IMR-90 (cell line): ENCODE results near the gene RFTN1. TPM values are rescaled to one million over a fixed set of nuclear protein-coding genes. Genes with fewer than 3 reads are reported as not detected.

ENCODE experiments used
- ATAC-seq: fragments of 200-7000 bp; cut with Tn5 transposase; 2 replicates; pipeline ENCODE4 v1.9.1; 2020; ENCODE audit warnings: low read depth, mild to moderate bottlenecking, moderate library complexity
- BruUV-seq: library from RNA; stranded (reverse); fragments of 400-500 nt; replicated peaks from 2 replicates; lab custom pipeline; 2021; lab: Mats Ljungman, UMichigan
- CTCF ChIA-PET: fragments of 300-600 bp; formaldehyde crosslinking; extraction: SDS; loops from one replicate; lab custom pipeline; 2021; ENCODE audit warnings: antibody characterized with exemption; lab: Yijun Ruan, JAX
- POLR2A ChIA-PET: fragments of 300-600 bp; sonication (Branson Sonifier 250); formaldehyde crosslinking; loops from one replicate; lab custom pipeline; 2022; ENCODE audit warnings: antibody characterized with exemption; ENCODE audit not compliant: unreplicated experiment; lab: Charles Lee
- DNase-seq: peaks from one replicate; pipeline ENCODE4 v3.0.0; 2013
- H2AFZ ChIP-seq: replicated peaks from 2 replicates; pipeline ENCODE3; 2013; ENCODE audit warnings: low read length, mild to moderate bottlenecking; ENCODE audit not compliant: poor library complexity
- H2AK5ac ChIP-seq: 2 replicates; pipeline ENCODE4 v1.6.1; 2013; ENCODE audit warnings: low read depth, low read length, inconsistent platforms
- H2AK9ac ChIP-seq: replicated peaks from 2 replicates; pipeline ENCODE3; 2013; ENCODE audit warnings: mild to moderate bottlenecking, low read depth, low read length, moderate library complexity; ENCODE audit not compliant: poor library complexity
- H2BK120ac ChIP-seq: 2 replicates; pipeline ENCODE4 v1.6.1; 2013; ENCODE audit warnings: low read depth, low read length, inconsistent platforms
- H2BK15ac ChIP-seq: 3 replicates; pipeline ENCODE4 v1.6.1; 2013; ENCODE audit warnings: low read depth, low read length, inconsistent platforms
- H2BK20ac ChIP-seq: 2 replicates; pipeline ENCODE4 v1.6.1; 2013; ENCODE audit warnings: low read depth, mild to moderate bottlenecking, inconsistent platforms, low read length, moderate library complexity
- H2BK5ac ChIP-seq: 2 replicates; pipeline ENCODE4 v1.6.1; 2013; ENCODE audit warnings: mild to moderate bottlenecking, low read depth, low read length, inconsistent platforms; ENCODE audit not compliant: poor library complexity, severe bottlenecking
- H3K14ac ChIP-seq: replicated peaks from 2 replicates; pipeline ENCODE4 v1.6.1; 2013; ENCODE audit warnings: low read depth, low read length, inconsistent platforms
- H3K18ac ChIP-seq: 2 replicates; pipeline ENCODE4 v1.6.1; 2013; ENCODE audit warnings: low read depth, low read length, control low read depth
- H3K23ac ChIP-seq: 2 replicates; pipeline ENCODE4 v1.6.1; 2013; ENCODE audit warnings: low read depth, low read length, inconsistent platforms
- H3K27ac ChIP-seq: 2 replicates; pipeline ENCODE4 v1.5.1; 2013; ENCODE audit warnings: mild to moderate bottlenecking, control low read depth, low read length; ENCODE audit not compliant: insufficient read depth
- H3K27me3 ChIP-seq: 2 replicates; pipeline ENCODE4 v1.6.1; 2013; ENCODE audit warnings: low read length; ENCODE audit not compliant: control insufficient read depth, insufficient read depth
- H3K36me3 ChIP-seq: 2 replicates; pipeline ENCODE4 v1.6.1; 2013; ENCODE audit warnings: low read length, mixed read lengths; ENCODE audit not compliant: control insufficient read depth, insufficient read depth
- H3K4ac ChIP-seq: 2 replicates; pipeline ENCODE4 v1.6.1; 2013; ENCODE audit warnings: low read depth, low read length, inconsistent platforms
- H3K4me1 ChIP-seq: 2 replicates; pipeline ENCODE4 v1.6.1; 2013; ENCODE audit warnings: low read length, mixed read lengths; ENCODE audit not compliant: control insufficient read depth, insufficient read depth
- H3K4me2 ChIP-seq: 2 replicates; pipeline ENCODE4 v1.6.1; 2013; ENCODE audit warnings: low read depth, mild to moderate bottlenecking, control low read depth, low read length, moderate library complexity
- H3K4me3 ChIP-seq: 2 replicates; pipeline ENCODE4 v1.5.1; 2013; ENCODE audit warnings: low read depth, mild to moderate bottlenecking, control low read depth, low read length, moderate library complexity; ENCODE audit not compliant: insufficient read depth
- H3K56ac ChIP-seq: 2 replicates; pipeline ENCODE4 v1.6.1; 2013; ENCODE audit warnings: low read length, inconsistent platforms; ENCODE audit not compliant: insufficient read depth; ENCODE audit errors: extremely low read depth
- H3K79me1 ChIP-seq, 2 experiments: 2 replicates each; pipeline ENCODE4 v1.6.1; 2013; ENCODE audit warnings: low read length in 2 of 2, inconsistent platforms in 1 of 2, low read depth in 1 of 2
- H3K9ac ChIP-seq: 2 replicates; pipeline ENCODE4 v1.6.1; 2013; ENCODE audit warnings: low read depth, low read length, control low read depth
- H3K9me1 ChIP-seq: 2 replicates; pipeline ENCODE4 v1.6.1; 2013; ENCODE audit warnings: low read length, inconsistent platforms; ENCODE audit not compliant: insufficient read depth
- H3K9me3 ChIP-seq: 2 replicates; pipeline ENCODE4 v1.6.1; 2013; ENCODE audit warnings: low read length; ENCODE audit not compliant: control insufficient read depth, insufficient read depth
- H4K20me1 ChIP-seq: 2 replicates; pipeline ENCODE4 v1.6.1; 2013; ENCODE audit warnings: low read length, inconsistent platforms; ENCODE audit not compliant: insufficient read depth
- H4K5ac ChIP-seq: 2 replicates; pipeline ENCODE4 v1.6.1; 2013; ENCODE audit warnings: mild to moderate bottlenecking, low read depth, low read length, control low read depth
- H4K8ac ChIP-seq, 2 experiments: 2 replicates each; pipeline ENCODE4 v1.6.1; 2013; ENCODE audit warnings: low read depth in 2 of 2, low read length in 2 of 2, control low read depth in 1 of 2, inconsistent platforms in 1 of 2
- H4K91ac ChIP-seq: 2 replicates; pipeline ENCODE4 v1.6.1; 2013; ENCODE audit warnings: low read depth, low read length, inconsistent platforms; ENCODE audit not compliant: insufficient read depth
- BHLHE40 ChIP-seq: fragments of 150-350 bp; IDR thresholded peaks from 2 replicates; pipeline ENCODE4 v1.6.1; 2016; ENCODE audit warnings: mild to moderate bottlenecking, low read depth, low read length
- CEBPB ChIP-seq: IDR thresholded peaks from 2 replicates; pipeline ENCODE4 v1.6.1; 2012; ENCODE audit warnings: low read depth, low read length, improper control_type of control experiment
- CHD1 ChIP-seq: IDR thresholded peaks from 2 replicates; pipeline ENCODE4 v1.6.1; 2012; ENCODE audit warnings: low read depth, low read length, improper control_type of control experiment
- FOS ChIP-seq: fragments of 150-350 bp; IDR thresholded peaks from 2 replicates; pipeline ENCODE4 v1.6.1; 2016; ENCODE audit warnings: low read depth, low read length
- MAZ ChIP-seq: IDR thresholded peaks from 2 replicates; pipeline ENCODE4 v1.6.1; 2012; ENCODE audit warnings: low read depth, mild to moderate bottlenecking, low read length, improper control_type of control experiment, moderate library complexity, borderline replicate concordance
- MXI1 ChIP-seq: IDR thresholded peaks from 2 replicates; pipeline ENCODE4 v1.6.1; 2012; ENCODE audit warnings: low read depth, mild to moderate bottlenecking, low read length, moderate library complexity, borderline replicate concordance
- NFE2L2 ChIP-seq: fragments of 150-350 bp; IDR thresholded peaks from 2 replicates; pipeline ENCODE4 v1.6.1; 2016; ENCODE audit warnings: low read depth, mild to moderate bottlenecking, low read length
- POLR2A ChIP-seq: IDR thresholded peaks from 2 replicates; pipeline ENCODE4 v1.6.1; 2012; ENCODE audit warnings: mild to moderate bottlenecking, low read depth, low read length
- RAD21 ChIP-seq: IDR thresholded peaks from 2 replicates; pipeline ENCODE4 v1.6.1; 2012; ENCODE audit warnings: low read length, improper control_type of control experiment
- RCOR1 ChIP-seq: IDR thresholded peaks from 2 replicates; pipeline ENCODE4 v1.6.1; 2012; ENCODE audit warnings: mild to moderate bottlenecking, low read length, improper control_type of control experiment; ENCODE audit not compliant: insufficient replicate concordance
- RFX5 ChIP-seq: IDR thresholded peaks from 2 replicates; pipeline ENCODE4 v1.8.0; 2012; ENCODE audit warnings: low read depth, mild to moderate bottlenecking, low read length, moderate library complexity
- SMC3 ChIP-seq: fragments of 150-350 bp; IDR thresholded peaks from 2 replicates; pipeline ENCODE4 v1.6.1; 2016; ENCODE audit warnings: low read depth, mild to moderate bottlenecking, antibody characterized with exemption, low read length, moderate library complexity
- WGBS, 2 experiments: methylation state at CpG; one replicate each; pipeline versions ENCODE4 v1.1.5 to v1.1.7; 2013; ENCODE audit warnings: missing lambda C conversion rate in 2 of 2; ENCODE audit not compliant: insufficient read length in 1 of 2; ENCODE audit errors: extremely low coverage in 2 of 2; 5-methylcytosine and 5-hydroxymethylcytosine counted together
- dilution Hi-C: fragments of 300-500 bp; cut with HindIII; formaldehyde crosslinking; loops from one replicate; pipeline ENCODE4 v1.14.3; 2018; ENCODE audit warnings: low sequenced_read_pairs; ENCODE audit not compliant: unreplicated experiment
- in situ Hi-C: fragments of 300-500 bp; cut with MboI; formaldehyde crosslinking; loops from 3 replicates; pipeline ENCODE4 v1.14.3; 2019; ENCODE audit warnings: low sequenced_read_pairs, inconsistent platforms, mixed read lengths
- intact Hi-C: fragments of 100-400 bp; cut with micrococcal nuclease; formaldehyde crosslinking; loops from 2 replicates; pipeline ENCODE4 v1.10.0; 2022
- polyA plus RNA-seq, 3 experiments: library from polyadenylated mRNA; depleted of rRNA; stranded (reverse); fragments of >200 nt; gene quantifications; 2 replicates each; pipeline ENCODE4 v1.2.3, GENCODE V29; 2012; ENCODE audit warnings: low replicate concordance in 1 of 3
- total RNA-seq: library from RNA; depleted of rRNA; stranded (reverse); fragments of >200 nt; gene quantifications from 2 replicates; pipeline ENCODE4 v1.2.3, GENCODE V29; 2012
- TF ChIP-seq, protein P1 (sequence below): conservative IDR thresholded peaks from 2 replicates; pipeline ENCODE4 v1.5.1; 2012; ENCODE audit warnings: mild to moderate bottlenecking, low read depth, low read length, improper control_type of control experiment
- TF ChIP-seq, protein P2 (sequence below): fragments of 150-350 bp; IDR thresholded peaks from 2 replicates; pipeline ENCODE4 v1.6.1; 2017; ENCODE audit warnings: mild to moderate bottlenecking, antibody characterized with exemption, low read length, low read depth
- TF ChIP-seq, protein P3 (sequence below): fragments of 150-350 bp; IDR thresholded peaks from 2 replicates; pipeline ENCODE4 v1.6.1; 2016; ENCODE audit warnings: low read depth, mild to moderate bottlenecking, low read length, moderate library complexity, borderline replicate concordance

RFTN1 gene
- total and polyA plus RNA-seq, 2 of the 4 experiments (the other 2 are of a cell fraction) = 45.0 to 52.0 TPM

DNA sequence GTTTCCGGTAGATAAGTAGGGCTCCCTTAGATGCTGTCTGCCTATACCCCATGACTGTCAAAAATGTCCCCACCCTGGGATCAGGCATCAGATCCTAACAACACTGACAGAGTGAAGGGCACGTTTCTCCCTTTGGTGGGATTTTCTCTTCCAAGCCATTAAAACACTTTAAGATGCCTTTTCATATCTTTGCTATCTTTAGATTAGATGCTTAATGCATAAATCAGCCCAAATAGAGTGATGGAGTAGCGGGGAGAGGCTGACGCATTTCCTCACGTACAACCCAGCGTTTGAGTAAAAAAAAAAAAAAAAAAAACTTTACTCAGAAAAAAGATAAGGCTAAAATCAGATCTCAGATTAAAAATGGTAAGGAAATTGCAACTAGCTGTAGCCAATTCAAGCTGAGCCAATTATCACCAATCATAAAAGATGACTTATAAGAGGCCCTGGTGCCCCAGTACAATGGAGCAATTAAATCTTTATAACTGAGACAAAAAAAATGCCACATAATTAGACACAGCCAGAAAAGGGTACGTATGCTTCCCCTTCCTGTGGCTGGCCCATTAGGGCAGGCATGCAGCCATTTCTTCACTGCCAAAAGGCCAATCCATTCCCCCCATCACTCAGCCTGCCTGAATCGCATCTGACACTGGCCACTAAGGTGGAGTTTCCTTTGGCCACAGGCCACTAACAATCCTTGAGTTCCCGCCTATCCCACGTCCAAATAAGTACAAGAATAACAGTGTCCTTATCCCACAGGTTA lies 45.0 kb downstream of the RFTN1 start:
- Histone ChIP-seq H2AFZ (no peak overlapping the region), H3K14ac (no peak overlapping the region), H3K18ac (no peak overlapping the region), H4K5ac (peak overlapping the region; percentile 35; the same call in 1 of the 2 replicates), H2AK5ac (peak overlapping the region; percentile 35; the same call in 1 of the 2 replicates), H3K4me3 (no peak overlapping the region), H2BK20ac (no peak overlapping the region), H2BK120ac (no peak overlapping the region), H3K56ac (no peak overlapping the region), H2BK15ac (no peak overlapping the region), H3K27ac (no peak overlapping the region), H4K20me1 (peaks cover 21% of the 10 kb centered on the region), H3K9me1 (peaks cover 16% of the 10 kb centered on the region), H3K4ac (no peak overlapping the region), H2AK9ac (no peak overlapping the region), H3K9ac (no peak overlapping the region), H3K79me1 (peaks cover 68 to 78% of the 10 kb centered on the region in 2 experiments), H4K8ac (no peak overlapping the region), H3K4me1 (no peaks in the 10 kb centered on the region), H3K36me3 (peaks cover 27% of the 10 kb centered on the region), H2BK5ac (no peak overlapping the region), H3K27me3 (no peaks in the 10 kb centered on the region), H3K23ac (no peak overlapping the region; the same call in 1 of the 2 replicates), H4K91ac (no peak overlapping the region), H3K9me3 (peaks cover 4% of the 10 kb centered on the region), H3K4me2 (no peak overlapping the region)
- whole genome bisulfite sequencing, 2 experiments = no CpG with 5 or more reads among the region's 10 CpGs
- ATAC-seq (no peak), DNase-seq (no peak)
- intact Hi-C loops (no loop called here), in situ Hi-C loops (no loop called here), dilution Hi-C loops (no loop called here)
- ChIA-PET POLR2A (no interaction called here), CTCF (no interaction called here)
- BruUV-seq = no TSS peak
- TF ChIP-seq, protein P1, sequence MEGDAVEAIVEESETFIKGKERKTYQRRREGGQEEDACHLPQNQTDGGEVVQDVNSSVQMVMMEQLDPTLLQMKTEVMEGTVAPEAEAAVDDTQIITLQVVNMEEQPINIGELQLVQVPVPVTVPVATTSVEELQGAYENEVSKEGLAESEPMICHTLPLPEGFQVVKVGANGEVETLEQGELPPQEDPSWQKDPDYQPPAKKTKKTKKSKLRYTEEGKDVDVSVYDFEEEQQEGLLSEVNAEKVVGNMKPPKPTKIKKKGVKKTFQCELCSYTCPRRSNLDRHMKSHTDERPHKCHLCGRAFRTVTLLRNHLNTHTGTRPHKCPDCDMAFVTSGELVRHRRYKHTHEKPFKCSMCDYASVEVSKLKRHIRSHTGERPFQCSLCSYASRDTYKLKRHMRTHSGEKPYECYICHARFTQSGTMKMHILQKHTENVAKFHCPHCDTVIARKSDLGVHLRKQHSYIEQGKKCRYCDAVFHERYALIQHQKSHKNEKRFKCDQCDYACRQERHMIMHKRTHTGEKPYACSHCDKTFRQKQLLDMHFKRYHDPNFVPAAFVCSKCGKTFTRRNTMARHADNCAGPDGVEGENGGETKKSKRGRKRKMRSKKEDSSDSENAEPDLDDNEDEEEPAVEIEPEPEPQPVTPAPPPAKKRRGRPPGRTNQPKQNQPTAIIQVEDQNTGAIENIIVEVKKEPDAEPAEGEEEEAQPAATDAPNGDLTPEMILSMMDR = no peak
- no peak for TF ChIP-seq NFE2L2
- no peak for TF ChIP-seq RFX5
- TF ChIP-seq CEBPB = no peak
- TF ChIP-seq BHLHE40 = no peak
- TF ChIP-seq FOS = no peak
- TF ChIP-seq CHD1 = no peak
- TF ChIP-seq, protein P2, sequence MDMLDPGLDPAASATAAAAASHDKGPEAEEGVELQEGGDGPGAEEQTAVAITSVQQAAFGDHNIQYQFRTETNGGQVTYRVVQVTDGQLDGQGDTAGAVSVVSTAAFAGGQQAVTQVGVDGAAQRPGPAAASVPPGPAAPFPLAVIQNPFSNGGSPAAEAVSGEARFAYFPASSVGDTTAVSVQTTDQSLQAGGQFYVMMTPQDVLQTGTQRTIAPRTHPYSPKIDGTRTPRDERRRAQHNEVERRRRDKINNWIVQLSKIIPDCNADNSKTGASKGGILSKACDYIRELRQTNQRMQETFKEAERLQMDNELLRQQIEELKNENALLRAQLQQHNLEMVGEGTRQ = no peak
- TF ChIP-seq RAD21 = no peak
- no peak for TF ChIP-seq MXI1
- no peak for TF ChIP-seq SMC3
- no peak for TF ChIP-seq RCOR1
- TF ChIP-seq POLR2A = no peak
- TF ChIP-seq, protein P3, sequence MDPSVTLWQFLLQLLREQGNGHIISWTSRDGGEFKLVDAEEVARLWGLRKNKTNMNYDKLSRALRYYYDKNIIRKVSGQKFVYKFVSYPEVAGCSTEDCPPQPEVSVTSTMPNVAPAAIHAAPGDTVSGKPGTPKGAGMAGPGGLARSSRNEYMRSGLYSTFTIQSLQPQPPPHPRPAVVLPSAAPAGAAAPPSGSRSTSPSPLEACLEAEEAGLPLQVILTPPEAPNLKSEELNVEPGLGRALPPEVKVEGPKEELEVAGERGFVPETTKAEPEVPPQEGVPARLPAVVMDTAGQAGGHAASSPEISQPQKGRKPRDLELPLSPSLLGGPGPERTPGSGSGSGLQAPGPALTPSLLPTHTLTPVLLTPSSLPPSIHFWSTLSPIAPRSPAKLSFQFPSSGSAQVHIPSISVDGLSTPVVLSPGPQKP = no peak
- TF ChIP-seq MAZ = no peak
